GM12875 (cell line): ENCODE results near the gene TENM3.

ENCODE experiments used
- H3K4me3 ChIP-seq: one replicate; pipeline ENCODE4 v1.5.1; 2011; ENCODE audit warnings: low read depth, low read length, control low read depth
- CTCF ChIP-seq: IDR thresholded peaks from 2 replicates; pipeline ENCODE4 v1.5.1; 2011; ENCODE audit warnings: low read depth, mild to moderate bottlenecking, control low read depth, inconsistent platforms, low read length, moderate library complexity, borderline replicate concordance; ENCODE audit not compliant: insufficient read depth

TENM3 gene

GRCh38 chr4:182421753-182422152, 178.6 kb downstream of the TENM3 start:
- TF ChIP-seq CTCF = no peak
- no peak overlapping the region for H3K4me3 ChIP-seq

GRCh38 chr4:182425302-182425701, 182.1 kb downstream of the TENM3 start:
- no peak for TF ChIP-seq CTCF

GRCh38 chr4:182426901-182427300, 183.7 kb downstream of the TENM3 start:
- no peak for TF ChIP-seq CTCF
- H3K4me3 ChIP-seq = no peak overlapping the region

More at GRCh38 chr4:182425302-182425701, 182.1 kb downstream of the TENM3 start:
- H3K4me3 ChIP-seq = no peak overlapping the region

GRCh38 chr4:182427554-182427953, 184.4 kb downstream of the TENM3 start:
- TF ChIP-seq CTCF = no peak
- H3K4me3 ChIP-seq = no peak overlapping the region

- TF ChIP-seq CTCF = no peak
- H3K4me3 ChIP-seq = no peak overlapping the region
These were observed 186.7 kb downstream of the TENM3 start for GRCh38 chr4:182429896-182430295.

GRCh38 chr4:182432819-182433218, 189.6 kb downstream of the TENM3 start:
- TF ChIP-seq CTCF = no peak

GRCh38 chr4:182434720-182435119, 191.5 kb downstream of the TENM3 start:
- TF ChIP-seq CTCF = no peak
- no peak overlapping the region for H3K4me3 ChIP-seq

More at GRCh38 chr4:182432819-182433218, 189.6 kb downstream of the TENM3 start:
- no peak overlapping the region for H3K4me3 ChIP-seq
